Mesothelial cell of epicardium (in vitro differentiated cells): ENCODE measurements around the gene TTF1. TPM values are rescaled to one million over a fixed set of nuclear protein-coding genes. Genes with fewer than 3 reads are reported as not detected.

Experiments
- DNase-seq, 2 experiments: peaks; one replicate each; pipeline ENCODE4 v3.0.0; 2021; ENCODE audit warnings: low spot score in 2 of 2; ENCODE audit not compliant: unreplicated experiment in 2 of 2
- H3K27ac Mint-ChIP-seq: 2 replicates; pipeline ENCODE4 v1.8.0; 2021; ENCODE audit warnings: mixed read lengths
- H3K27me3 Mint-ChIP-seq: 2 replicates; pipeline ENCODE4 v1.8.0; 2021; ENCODE audit warnings: low read depth, mixed read lengths
- H3K36me3 Mint-ChIP-seq: 2 replicates; pipeline ENCODE4 v1.8.0; 2021; ENCODE audit warnings: mixed read lengths
- H3K4me1 Mint-ChIP-seq: 2 replicates; pipeline ENCODE4 v1.8.0; 2021; ENCODE audit warnings: mixed read lengths
- H3K4me3 Mint-ChIP-seq: 2 replicates; pipeline ENCODE4 v1.8.0; 2021; ENCODE audit warnings: mild to moderate bottlenecking, moderate library complexity, mixed read lengths
- H3K9me3 Mint-ChIP-seq: 2 replicates; pipeline ENCODE4 v1.8.0; 2021; ENCODE audit warnings: mixed read lengths
- CTCF ChIP-seq: fragments of 200-600 bp; sonication (generic); IDR thresholded peaks from one replicate; pipeline ENCODE4 v1.5.0; 2021; ENCODE audit warnings: antibody characterized with exemption; ENCODE audit not compliant: unreplicated experiment
- total RNA-seq: library from RNA; stranded (reverse); gene quantifications from 3 replicates; pipeline ENCODE4 v1.2.1, GENCODE V29; 2021

TTF1 gene
- total RNA-seq, 1 donor from 2014 or later, result 14.1 TPM

- Mint-ChIP-seq H3K4me1 (no peaks in the 10 kb centered on the region), H3K27ac (no peak overlapping the region), H3K27me3 (peaks cover 76% of the 10 kb centered on the region), H3K4me3 (no peak overlapping the region), H3K9me3 (no peaks in the 10 kb centered on the region), H3K36me3 (no peaks in the 10 kb centered on the region)
- no peak for TF ChIP-seq CTCF
- no peak for DNase-seq
These were observed 40.2 kb upstream of the TTF1 start for GRCh38 chr9:132446887-132447286.

- no peak for TF ChIP-seq CTCF
- Mint-ChIP-seq H3K27ac (no peak overlapping the region), H3K36me3 (no peaks in the 10 kb centered on the region), H3K27me3 (peaks cover 74% of the 10 kb centered on the region), H3K4me3 (no peak overlapping the region), H3K9me3 (no peaks in the 10 kb centered on the region), H3K4me1 (no peaks in the 10 kb centered on the region)
- no peak for DNase-seq
These were observed 37.4 kb upstream of the TTF1 start for GRCh38 chr9:132443951-132444607.

- H3K4me3 Mint-ChIP-seq, result no peak overlapping the region
- peaks cover 61% of the 10 kb centered on the region for H3K27me3 Mint-ChIP-seq
- H3K27ac Mint-ChIP-seq, result no peak overlapping the region
- no peak for TF ChIP-seq CTCF
- H3K9me3 Mint-ChIP-seq, result no peaks in the 10 kb centered on the region
- DNase-seq, result no peak
- H3K36me3 Mint-ChIP-seq, result no peaks in the 10 kb centered on the region
- no peaks in the 10 kb centered on the region for H3K4me1 Mint-ChIP-seq
These were observed 34.8 kb upstream of the TTF1 start for GRCh38 chr9:132441404-132441803.

GRCh38 chr9:132440735-132441134 is 34.1 kb upstream of the TTF1 start:
- Mint-ChIP-seq H3K27me3 (peaks cover 61% of the 10 kb centered on the region), H3K36me3 (no peaks in the 10 kb centered on the region), H3K4me3 (no peak overlapping the region), H3K4me1 (no peaks in the 10 kb centered on the region), H3K9me3 (no peaks in the 10 kb centered on the region), H3K27ac (no peak overlapping the region)
- TF ChIP-seq CTCF, result no peak
- DNase-seq, result no peak

- Mint-ChIP-seq H3K27me3 (peaks cover 72% of the 10 kb centered on the region), H3K4me1 (no peaks in the 10 kb centered on the region), H3K4me3 (no peak overlapping the region), H3K9me3 (no peaks in the 10 kb centered on the region), H3K36me3 (no peaks in the 10 kb centered on the region), H3K27ac (no peak overlapping the region)
- no peak for DNase-seq
- TF ChIP-seq CTCF, result no peak
These were observed 32.5 kb upstream of the TTF1 start for GRCh38 chr9:132439153-132439552.

- Mint-ChIP-seq H3K27me3 (peaks cover 69% of the 10 kb centered on the region), H3K4me1 (no peaks in the 10 kb centered on the region), H3K27ac (no peak overlapping the region), H3K4me3 (no peak overlapping the region), H3K9me3 (peaks cover 4% of the 10 kb centered on the region), H3K36me3 (no peaks in the 10 kb centered on the region)
- no peak for TF ChIP-seq CTCF
- DNase-seq, result no peak
These were observed 28.2 kb upstream of the TTF1 start for GRCh38 chr9:132434881-132435280.
